Inferior parietal cortex (tissue), 1 donor: ENCODE results near the gene ZNF316.
"Not testable (repeated sequence)": the region's sequence is repeated elsewhere in the genome, so short reads cannot be mapped to it uniquely, and the experiment has no call there.

ENCODE experiments used
- DNase-seq: peaks from one replicate; pipeline ENCODE4 v3.0.0-alpha.2; 2016; ENCODE audit errors: extremely low spot score

ZNF316 gene

GRCh38 chr7:6647080-6647479 lies 10.0 kb downstream of the ZNF316 start:
- no peak for DNase-seq

- no peak for DNase-seq
Measured at GRCh38 chr7:6647541-6647940, 10.4 kb downstream of the ZNF316 start.

- DNase-seq, result no peak
Measured at GRCh38 chr7:6648066-6648814, 11.1 kb downstream of the ZNF316 start.

GRCh38 chr7:6648815-6649104 lies 11.6 kb downstream of the ZNF316 start:
- no peak for DNase-seq

- no peak for DNase-seq
Measured at GRCh38 chr7:6649241-6649961, 12.3 kb downstream of the ZNF316 start.

- DNase-seq, result no peak
Measured at GRCh38 chr7:6650086-6650485, 13.0 kb downstream of the ZNF316 start.

GRCh38 chr7:6650521-6651011 lies 13.4 kb downstream of the ZNF316 start:
- DNase-seq, result no peak

GRCh38 chr7:6651851-6652445 lies 14.8 kb downstream of the ZNF316 start:
- DNase-seq, result no peak

GRCh38 chr7:6652446-6653011 lies 15.4 kb downstream of the ZNF316 start:
- DNase-seq, result no peak

GRCh38 chr7:6653071-6654003 lies 16.2 kb downstream of the ZNF316 start:
- no peak for DNase-seq

- no peak for DNase-seq
Measured at GRCh38 chr7:6654113-6654841, 17.2 kb downstream of the ZNF316 start.

- no peak for DNase-seq
Measured at GRCh38 chr7:6654842-6655610, 17.9 kb downstream of the ZNF316 start.

- no peak for DNase-seq
Measured at GRCh38 chr7:6655636-6656385, 18.7 kb downstream of the ZNF316 start.

- DNase-seq, result no peak
Measured at GRCh38 chr7:6656413-6656812, 19.3 kb downstream of the ZNF316 start.

- DNase-seq, result no peak
Measured at GRCh38 chr7:6658618-6659345, 21.7 kb downstream of the ZNF316 start.

- not testable (repeated sequence) for DNase-seq
Measured at GRCh38 chr7:6670851-6671250, 33.7 kb downstream of the ZNF316 start.

- no peak for DNase-seq
Measured at GRCh38 chr7:6675807-6676405, 38.8 kb downstream of the ZNF316 start.

GRCh38 chr7:6680146-6680545 lies 43.0 kb downstream of the ZNF316 start:
- DNase-seq, result no peak
